Mesenchymal stem cell (in vitro differentiated cells and primary cell): Measurements from ENCODE around the gene OLFML2B.

ENCODE experiments used
- DNase-seq: peaks from one replicate; pipeline ENCODE4 v3.0.0-alpha.2; 2013
- H2AFZ ChIP-seq: one replicate; pipeline ENCODE4 v1.6.1; 2013; ENCODE audit warnings: low read depth, mild to moderate bottlenecking, control low read depth, inconsistent platforms, low read length, moderate library complexity
- H2AK5ac ChIP-seq: 2 replicates; pipeline ENCODE4 v1.6.1; 2013; ENCODE audit warnings: low read length, moderate library complexity, mild to moderate bottlenecking, inconsistent platforms; ENCODE audit not compliant: severe bottlenecking
- H2BK120ac ChIP-seq: one replicate; pipeline ENCODE4 v1.6.1; 2013; ENCODE audit warnings: low read depth, mild to moderate bottlenecking, inconsistent platforms, low read length, moderate library complexity
- H2BK12ac ChIP-seq, 2 experiments: one replicate each; pipeline ENCODE4 v1.6.1; 2013; ENCODE audit warnings: inconsistent platforms in 2 of 2, low read length in 2 of 2, mild to moderate bottlenecking in 2 of 2, moderate library complexity in 2 of 2, control low read depth in 1 of 2
- H2BK15ac ChIP-seq: one replicate; pipeline ENCODE4 v1.6.1; 2013; ENCODE audit warnings: mild to moderate bottlenecking, low read depth, inconsistent platforms; ENCODE audit not compliant: poor library complexity, severe bottlenecking
- H2BK5ac ChIP-seq: 2 replicates; pipeline ENCODE4 v1.6.1; 2013; ENCODE audit warnings: low read depth, mild to moderate bottlenecking, low read length, control low read depth, inconsistent platforms; ENCODE audit not compliant: poor library complexity, severe bottlenecking
- H3K14ac ChIP-seq, 2 experiments: one replicate each; pipeline ENCODE4 v1.6.1; 2013; ENCODE audit warnings: inconsistent platforms in 2 of 2, low read length in 2 of 2, control low read depth in 1 of 2, mild to moderate bottlenecking in 1 of 2, moderate library complexity in 1 of 2
- H3K18ac ChIP-seq, 2 experiments: one replicate each; pipeline ENCODE4 v1.6.1; 2013; ENCODE audit warnings: inconsistent platforms in 2 of 2, low read length in 2 of 2, control low read depth in 1 of 2, low read depth in 1 of 2, mild to moderate bottlenecking in 1 of 2
- H3K23ac ChIP-seq, 2 experiments: one replicate each; pipeline ENCODE4 v1.6.1; 2013; ENCODE audit warnings: inconsistent platforms in 2 of 2, low read length in 2 of 2, mild to moderate bottlenecking in 2 of 2, moderate library complexity in 2 of 2, control low read depth in 1 of 2
- H3K27ac ChIP-seq: 2 replicates; pipeline ENCODE4 v1.5.1; 2013; ENCODE audit warnings: mild to moderate bottlenecking, moderate library complexity, low read length, control low read depth, inconsistent platforms; ENCODE audit not compliant: poor library complexity, severe bottlenecking
- H3K27me3 ChIP-seq, 2 experiments: 2 replicates each; pipeline versions ENCODE4 v1.6.1 to v1.7.0; 2013; ENCODE audit warnings: low read length in 2 of 2, mild to moderate bottlenecking in 2 of 2, moderate library complexity in 2 of 2, control low read depth in 1 of 2, inconsistent platforms in 1 of 2; ENCODE audit not compliant: control insufficient read depth in 1 of 2, insufficient read depth in 1 of 2
- H3K36me3 ChIP-seq, 2 experiments: 2 replicates each; pipeline versions ENCODE4 v1.6.1 to v1.7.0; 2013; ENCODE audit warnings: low read length in 2 of 2, control low read depth in 1 of 2, inconsistent platforms in 1 of 2, low read depth in 1 of 2, mild to moderate bottlenecking in 1 of 2; ENCODE audit not compliant: insufficient read depth in 2 of 2, control insufficient read depth in 1 of 2
- H3K4ac ChIP-seq, 2 experiments: one replicate each; pipeline ENCODE4 v1.6.1; 2013; ENCODE audit warnings: inconsistent platforms in 2 of 2, low read length in 2 of 2, mild to moderate bottlenecking in 2 of 2, moderate library complexity in 2 of 2, control low read depth in 1 of 2, low read depth in 1 of 2
- H3K4me1 ChIP-seq: 2 replicates; pipeline ENCODE4 v1.6.1; 2013; ENCODE audit warnings: low read depth, low read length, control low read depth; ENCODE audit not compliant: control insufficient read depth, insufficient read depth
- H3K4me2 ChIP-seq: 2 replicates; pipeline ENCODE4 v1.6.1; 2013; ENCODE audit warnings: low read length, mild to moderate bottlenecking, inconsistent platforms; ENCODE audit not compliant: poor library complexity, severe bottlenecking
- H3K4me3 ChIP-seq, 2 experiments: 2 replicates each; pipeline versions ENCODE4 v1.5.1 to v1.7.0; 2013; ENCODE audit warnings: low read length in 2 of 2, mild to moderate bottlenecking in 2 of 2, control low read depth in 1 of 2, low read depth in 1 of 2; ENCODE audit not compliant: insufficient read depth in 1 of 2
- H3K79me1 ChIP-seq: replicated peaks from 2 replicates; pipeline ENCODE4 v1.6.1; 2013; ENCODE audit warnings: mild to moderate bottlenecking, control low read depth, low read length, inconsistent platforms; ENCODE audit not compliant: poor library complexity, severe bottlenecking
- H3K9ac ChIP-seq: 2 replicates; pipeline ENCODE4 v1.7.0; 2013; ENCODE audit warnings: mild to moderate bottlenecking, low read length, moderate library complexity
- H3K9me3 ChIP-seq: 2 replicates; pipeline ENCODE4 v1.7.0; 2013; ENCODE audit warnings: mild to moderate bottlenecking, low read length; ENCODE audit not compliant: control insufficient read depth
- H4K8ac ChIP-seq: one replicate; pipeline ENCODE4 v1.6.1; 2013; ENCODE audit warnings: inconsistent platforms, mild to moderate bottlenecking, low read length, moderate library complexity
- H4K91ac ChIP-seq: one replicate; pipeline ENCODE4 v1.6.1; 2013; ENCODE audit warnings: mild to moderate bottlenecking, low read length, inconsistent platforms
- WGBS: methylation state at CpG from one replicate; pipeline ENCODE4 v1.1.7; 2013; ENCODE audit warnings: mixed read lengths; 5-methylcytosine and 5-hydroxymethylcytosine counted together

OLFML2B gene

DNA sequence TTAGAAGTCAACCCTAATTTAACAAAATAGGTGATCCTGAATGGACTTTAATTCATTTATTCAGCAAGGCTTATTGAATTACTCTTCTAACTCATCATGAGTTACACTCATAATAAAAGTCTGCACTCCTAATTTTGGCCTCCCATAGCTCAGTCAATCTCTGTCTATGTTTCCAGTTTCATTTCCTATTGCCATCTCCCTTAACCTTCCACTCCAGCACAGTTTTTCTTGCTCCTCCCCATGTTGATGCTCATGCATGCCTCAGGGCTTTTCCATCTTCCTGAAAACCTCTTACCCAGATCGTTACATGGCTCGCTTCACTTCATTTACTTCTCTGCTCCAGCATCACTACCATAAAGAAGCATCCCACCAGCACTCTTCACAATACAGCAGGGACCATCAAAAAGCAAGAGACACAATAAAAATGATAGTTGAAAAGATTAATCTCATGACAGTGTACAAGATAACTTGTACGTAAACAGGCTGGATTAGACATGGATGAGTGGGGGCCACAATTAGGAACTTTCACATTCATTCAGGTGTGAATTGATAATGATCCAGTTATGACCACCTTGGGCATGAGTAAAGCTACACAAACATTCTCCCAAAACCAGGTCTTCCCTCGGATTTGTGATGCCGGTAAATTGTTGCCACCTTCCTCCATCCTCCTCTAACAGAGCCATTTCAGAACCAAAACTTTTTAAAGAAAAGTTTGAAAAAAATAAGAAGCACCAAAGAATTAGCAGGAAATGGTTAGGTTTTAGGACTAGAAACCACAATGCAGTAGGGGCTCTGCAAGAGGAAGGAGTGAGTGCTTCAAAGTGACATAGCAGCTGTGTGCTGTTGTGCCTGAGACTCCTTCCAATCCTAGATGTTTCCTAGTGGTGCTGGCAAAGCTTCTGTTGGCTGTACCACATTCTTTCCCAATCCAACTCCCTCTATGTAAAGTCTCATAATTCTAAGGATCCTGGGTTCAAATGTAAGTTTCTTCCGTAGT, 89.8 kb downstream of the OLFML2B start:
- no peaks in the 10 kb centered on the region for H3K4me1 ChIP-seq
- H3K14ac ChIP-seq: no peak overlapping the region
- no peak for DNase-seq
- H2BK12ac ChIP-seq: no peak overlapping the region
- H3K79me1 ChIP-seq: no peaks in the 10 kb centered on the region
- H4K91ac ChIP-seq: no peak overlapping the region
- H4K8ac ChIP-seq: no peak overlapping the region
- no peak overlapping the region for H3K9ac ChIP-seq
- H3K9me3 ChIP-seq: no peaks in the 10 kb centered on the region
- peaks cover 0 to 2% of the 10 kb centered on the region in 2 experiments for H3K36me3 ChIP-seq
- no peak overlapping the region for H3K4me3 ChIP-seq
- no peak overlapping the region for H3K18ac ChIP-seq
- H3K4me2 ChIP-seq: no peak overlapping the region
- no peak overlapping the region for H3K23ac ChIP-seq
- H3K27ac ChIP-seq: no peak overlapping the region
- H2AFZ ChIP-seq: no peak overlapping the region
- no peak overlapping the region for H2BK15ac ChIP-seq
- H3K27me3 ChIP-seq: no peaks in the 10 kb centered on the region
- H2AK5ac ChIP-seq: no peak overlapping the region
- no peak overlapping the region for H2BK120ac ChIP-seq
- no peak overlapping the region for H3K4ac ChIP-seq
- no peak overlapping the region for H2BK5ac ChIP-seq
- 67% methylated on average over 3 of the region's 6 CpGs for WGBS
